Trophoblast cell (in vitro differentiated cells and primary cell): ENCODE measurements around the gene ITGA1.

Source experiments
- DNase-seq, 2 donors: peaks; one replicate each; pipeline ENCODE4 v3.0.0-alpha.2; 2016
- H2AFZ ChIP-seq: 2 replicates; pipeline ENCODE4 v1.6.1; 2013; ENCODE audit warnings: low read length, moderate library complexity, mild to moderate bottlenecking; ENCODE audit not compliant: insufficient read depth, poor library complexity
- H2AK5ac ChIP-seq: 2 replicates; pipeline ENCODE4 v1.6.1; 2013; ENCODE audit warnings: mild to moderate bottlenecking, low read length
- H2BK120ac ChIP-seq: 2 replicates; pipeline ENCODE4 v1.6.1; 2013; ENCODE audit warnings: low read length, mild to moderate bottlenecking, moderate library complexity; ENCODE audit not compliant: insufficient read depth, poor library complexity
- H2BK12ac ChIP-seq: 2 replicates; pipeline ENCODE4 v1.6.1; 2013; ENCODE audit warnings: mild to moderate bottlenecking, low read length, moderate library complexity
- H2BK5ac ChIP-seq: 2 replicates; pipeline ENCODE4 v1.6.1; 2013; ENCODE audit warnings: low read length, low read depth, moderate library complexity, mild to moderate bottlenecking; ENCODE audit not compliant: poor library complexity
- H3K14ac ChIP-seq: 2 replicates; pipeline ENCODE4 v1.6.1; 2013; ENCODE audit warnings: mild to moderate bottlenecking, low read length
- H3K18ac ChIP-seq: 2 replicates; pipeline ENCODE4 v1.6.1; 2013; ENCODE audit warnings: mild to moderate bottlenecking, low read length
- H3K23ac ChIP-seq: 2 replicates; pipeline ENCODE4 v1.6.1; 2013; ENCODE audit warnings: low read length
- H3K27ac ChIP-seq: 2 replicates; pipeline ENCODE4 v1.5.1; 2013; ENCODE audit warnings: low read depth, mild to moderate bottlenecking, inconsistent platforms, low read length, moderate library complexity
- H3K27me3 ChIP-seq: 2 replicates; pipeline ENCODE4 v1.6.1; 2013; ENCODE audit warnings: inconsistent platforms, mild to moderate bottlenecking, low read length, moderate library complexity; ENCODE audit not compliant: insufficient read depth
- H3K36me3 ChIP-seq, 2 experiments: 1 replicate in 1 of 2; 2 replicates in 1 of 2; pipeline ENCODE4 v1.6.1; 2013; ENCODE audit warnings: low read length in 2 of 2, mild to moderate bottlenecking in 2 of 2, moderate library complexity in 1 of 2; ENCODE audit not compliant: insufficient read depth in 2 of 2, control insufficient read depth in 1 of 2
- H3K4ac ChIP-seq: 2 replicates; pipeline ENCODE4 v1.6.1; 2013; ENCODE audit warnings: low read depth, mild to moderate bottlenecking, low read length, moderate library complexity
- H3K4me1 ChIP-seq, 2 experiments: 1 replicate in 1 of 2; 2 replicates in 1 of 2; pipeline ENCODE4 v1.6.1; 2013; ENCODE audit warnings: low read length in 2 of 2, mild to moderate bottlenecking in 2 of 2, moderate library complexity in 1 of 2; ENCODE audit not compliant: insufficient read depth in 2 of 2, control insufficient read depth in 1 of 2
- H3K4me2 ChIP-seq: 2 replicates; pipeline ENCODE4 v1.6.1; 2013; ENCODE audit warnings: inconsistent platforms, mild to moderate bottlenecking, low read length, moderate library complexity
- H3K4me3 ChIP-seq: 2 replicates; pipeline ENCODE4 v1.5.1; 2013; ENCODE audit warnings: mild to moderate bottlenecking, low read depth, low read length, inconsistent platforms
- H3K79me1 ChIP-seq: one replicate; pipeline ENCODE4 v1.6.1; 2013; ENCODE audit warnings: low read length
- H3K79me2 ChIP-seq: 2 replicates; pipeline ENCODE4 v1.6.1; 2013; ENCODE audit warnings: low read length, mild to moderate bottlenecking; ENCODE audit not compliant: control insufficient read depth, insufficient read depth, poor library complexity
- H3K9ac ChIP-seq: 2 replicates; pipeline ENCODE4 v1.6.1; 2013; ENCODE audit warnings: mild to moderate bottlenecking, low read length
- H3K9me3 ChIP-seq: 2 replicates; pipeline ENCODE4 v1.6.1; 2013; ENCODE audit warnings: low read depth, mild to moderate bottlenecking, control low read depth, inconsistent platforms, low read length; ENCODE audit not compliant: insufficient read depth
- H4K12ac ChIP-seq: 2 replicates; pipeline ENCODE4 v1.6.1; 2013; ENCODE audit warnings: low read depth, mild to moderate bottlenecking, low read length, moderate library complexity
- H4K8ac ChIP-seq: 2 replicates; pipeline ENCODE4 v1.6.1; 2013; ENCODE audit warnings: low read depth, mild to moderate bottlenecking, low read length, moderate library complexity
- H4K91ac ChIP-seq: one replicate; pipeline ENCODE4 v1.6.1; 2013; ENCODE audit warnings: low read depth, mild to moderate bottlenecking, low read length, moderate library complexity
- WGBS: extraction: QIAGEN DNeasy Blood & Tissue Kit; methylation state at CpG from one replicate; pipeline ENCODE4 v1.1.7; 2013; ENCODE audit warnings: missing lambda C conversion rate; ENCODE audit not compliant: insufficient read length, insufficient coverage; ENCODE audit errors: extremely low coverage; 5-methylcytosine and 5-hydroxymethylcytosine counted together

ITGA1 gene

DNA sequence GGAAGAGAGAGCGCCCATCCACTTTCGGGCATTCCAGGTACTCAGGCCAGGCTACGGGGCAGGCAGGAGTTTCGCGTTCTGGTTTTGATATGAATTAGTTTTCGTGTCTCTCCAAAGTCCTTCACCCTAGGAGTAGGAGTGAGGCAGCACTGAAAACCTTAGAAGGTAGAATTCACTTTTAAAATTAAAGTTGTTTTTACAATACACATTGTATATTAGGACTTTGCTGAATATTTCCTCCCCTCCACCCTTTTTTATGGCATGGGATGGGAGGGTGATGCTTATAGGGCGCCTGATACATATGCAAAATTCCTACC lies 747 bp downstream of the ITGA1 start:
- no peak overlapping the region for H3K4ac ChIP-seq
- H3K9ac ChIP-seq = peak overlapping the region; percentile 21
- no peak overlapping the region for H2AK5ac ChIP-seq
- H3K27ac ChIP-seq = peak overlapping the region; percentile 36
- H2BK5ac ChIP-seq = no peak overlapping the region
- H3K79me2 ChIP-seq = peaks cover 1% of the 10 kb centered on the region
- no peak overlapping the region for H2BK12ac ChIP-seq
- H3K27me3 ChIP-seq = no peaks in the 10 kb centered on the region
- peak overlapping the region; percentile 14 for H3K14ac ChIP-seq
- H3K36me3 ChIP-seq = no peaks in the 10 kb centered on the region
- WGBS = no CpG with 5 or more reads among the region's 7 CpGs
- H4K91ac ChIP-seq = peak overlapping the region; percentile 39
- no peaks in the 10 kb centered on the region for H3K9me3 ChIP-seq
- H2AFZ ChIP-seq = peak overlapping the region; percentile 50
- peak overlapping the region; percentile 72 for H4K8ac ChIP-seq
- peak overlapping the region; percentile 19 for H4K12ac ChIP-seq
- peak overlapping the region; percentile 82 for H3K4me2 ChIP-seq
- H3K79me1 ChIP-seq = peaks cover 4% of the 10 kb centered on the region
- peak overlapping the region; percentile 52 for H2BK120ac ChIP-seq
- H3K18ac ChIP-seq = peak overlapping the region; percentile 49
- no peak overlapping the region for H3K23ac ChIP-seq
- H3K4me1 ChIP-seq = no peaks in the 10 kb centered on the region
- H3K4me3 ChIP-seq = peak overlapping the region; percentile 73
- DNase-seq = no peak

DNA sequence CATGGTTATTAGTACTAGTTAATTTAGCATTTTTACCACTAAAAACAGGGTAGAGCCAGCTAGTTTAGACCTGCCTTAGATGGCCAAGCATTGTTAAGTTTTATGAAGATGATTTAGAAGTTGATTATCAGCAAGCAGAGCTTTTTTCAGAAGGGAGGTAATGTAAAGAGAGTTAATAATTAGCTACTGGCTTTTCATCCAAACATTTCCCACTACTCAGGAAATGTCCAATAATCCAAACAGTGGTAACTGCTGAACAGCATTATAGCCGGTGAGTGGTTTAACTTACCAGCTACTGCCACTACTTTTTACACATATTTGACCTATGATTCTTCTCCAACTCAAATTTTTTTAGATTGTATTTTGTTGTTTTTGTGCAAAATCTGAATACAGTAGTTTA lies 1.7 kb downstream of the ITGA1 start:
- Histone ChIP-seq H3K79me1 (peaks cover 4% of the 10 kb centered on the region), H3K9me3 (no peaks in the 10 kb centered on the region), H3K9ac (no peak overlapping the region), H3K36me3 (no peaks in the 10 kb centered on the region), H2BK120ac (no peak overlapping the region), H3K4me2 (no peak overlapping the region), H2AK5ac (no peak overlapping the region), H4K12ac (no peak overlapping the region), H4K91ac (no peak overlapping the region), H3K4me3 (no peak overlapping the region), H3K4ac (no peak overlapping the region), H3K27ac (no peak overlapping the region), H2AFZ (no peak overlapping the region), H3K18ac (no peak overlapping the region), H2BK5ac (no peak overlapping the region), H3K79me2 (peaks cover 1% of the 10 kb centered on the region), H2BK12ac (no peak overlapping the region), H3K4me1 (no peaks in the 10 kb centered on the region), H4K8ac (no peak overlapping the region), H3K23ac (no peak overlapping the region), H3K27me3 (no peaks in the 10 kb centered on the region), H3K14ac (no peak overlapping the region)
- no peak for DNase-seq
- WGBS = no CpG with 5 or more reads among the region's 1 CpG

DNA sequence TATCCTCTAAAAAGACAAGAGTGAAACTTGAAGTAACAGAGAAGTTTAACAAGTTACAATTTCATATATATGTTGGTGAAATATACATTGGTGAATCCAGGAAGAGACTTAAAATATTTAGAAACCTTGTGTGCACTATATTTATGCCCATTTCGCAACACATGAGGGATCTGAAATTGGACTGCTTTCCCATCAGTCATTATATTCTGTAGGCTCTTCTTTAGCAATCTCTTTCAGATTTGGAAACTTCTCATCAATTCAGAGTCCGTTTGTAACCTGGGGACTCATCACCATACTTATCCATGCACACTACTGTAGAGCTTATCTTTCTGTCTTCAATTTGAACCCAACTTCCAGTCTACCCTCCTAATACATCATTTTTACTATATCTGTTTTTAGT lies 2.1 kb downstream of the ITGA1 start:
- Histone ChIP-seq H3K4me3 (no peak overlapping the region), H3K79me1 (peaks cover 4% of the 10 kb centered on the region), H2AFZ (no peak overlapping the region), H3K9me3 (no peaks in the 10 kb centered on the region), H3K4me2 (no peak overlapping the region), H3K23ac (no peak overlapping the region), H3K4me1 (no peaks in the 10 kb centered on the region), H3K9ac (no peak overlapping the region), H3K14ac (no peak overlapping the region), H4K8ac (no peak overlapping the region), H3K4ac (no peak overlapping the region), H4K12ac (no peak overlapping the region), H3K79me2 (peaks cover 1% of the 10 kb centered on the region), H4K91ac (no peak overlapping the region), H2BK5ac (no peak overlapping the region), H2BK120ac (no peak overlapping the region), H3K36me3 (no peaks in the 10 kb centered on the region), H2AK5ac (no peak overlapping the region), H3K27me3 (no peaks in the 10 kb centered on the region), H3K18ac (no peak overlapping the region), H3K27ac (no peak overlapping the region), H2BK12ac (no peak overlapping the region)
- DNase-seq = no peak
- WGBS = no CpG with 5 or more reads among the region's 2 CpGs

DNA sequence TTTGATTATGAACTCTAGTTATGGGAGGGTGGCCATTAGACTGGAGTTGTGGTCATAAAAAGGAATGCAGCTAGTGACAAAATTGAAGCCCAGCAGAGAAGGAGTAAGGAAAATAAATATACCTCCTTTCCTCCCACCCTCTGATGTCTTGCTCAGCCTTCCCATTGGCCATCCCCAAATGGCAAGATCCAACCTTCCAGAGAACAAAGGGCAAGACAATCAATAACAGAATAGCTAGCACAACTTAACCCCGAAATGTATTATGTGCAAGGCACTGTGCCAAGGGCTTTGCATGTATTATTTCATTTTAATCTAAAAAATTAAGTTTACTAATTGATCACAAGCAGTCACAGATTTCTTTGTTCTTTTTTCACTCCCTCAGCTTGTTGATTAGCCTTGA lies 3.6 kb downstream of the ITGA1 start:
- Histone ChIP-seq H2BK120ac (no peak overlapping the region), H3K4me2 (no peak overlapping the region), H3K9me3 (no peaks in the 10 kb centered on the region), H3K4me1 (no peaks in the 10 kb centered on the region), H3K27me3 (no peaks in the 10 kb centered on the region), H2AK5ac (no peak overlapping the region), H3K79me1 (peaks cover 4% of the 10 kb centered on the region), H3K36me3 (no peaks in the 10 kb centered on the region), H4K8ac (no peak overlapping the region), H2AFZ (no peak overlapping the region), H3K79me2 (peaks cover 1% of the 10 kb centered on the region), H3K9ac (no peak overlapping the region), H3K4me3 (no peak overlapping the region), H2BK5ac (no peak overlapping the region), H2BK12ac (no peak overlapping the region), H3K23ac (no peak overlapping the region), H4K91ac (no peak overlapping the region), H3K14ac (no peak overlapping the region), H4K12ac (no peak overlapping the region), H3K18ac (no peak overlapping the region), H3K27ac (no peak overlapping the region), H3K4ac (no peak overlapping the region)
- no peak for DNase-seq
- WGBS = no CpG with 5 or more reads among the region's 1 CpG
